Esophagus muscularis mucosa (tissue), 4 donors: Measurements from ENCODE around the gene RNU6-1.

Source experiments
- EP300 ChIP-seq: sonication (generic); formaldehyde crosslinking; IDR thresholded peaks from one replicate; pipeline ENCODE4 v1.6.1; 2017; ENCODE audit warnings: antibody characterized with exemption
- POLR2A ChIP-seq: fragments of 450-650 bp; IDR thresholded peaks from one replicate; pipeline ENCODE4 v1.6.1; 2017; ENCODE audit warnings: antibody characterized with exemption, moderate library complexity, mild to moderate bottlenecking, low read depth
- POLR2AphosphoS5 ChIP-seq, 2 donors: sonication (generic); formaldehyde crosslinking; IDR thresholded peaks; one replicate each; pipeline ENCODE4 v1.6.1; 2017; ENCODE audit warnings: antibody characterized with exemption in 2 of 2
- TF ChIP-seq, protein P1 (sequence below), 3 experiments: fragments of 200-600 bp in 2 of 3; fragments of 450-650 bp in 1 of 3; sonication (generic) in 2 of 3; IDR thresholded peaks; one replicate each; pipeline ENCODE4 v1.5.1; 2017 to 2019; ENCODE audit warnings: antibody characterized with exemption in 3 of 3, mild to moderate bottlenecking in 2 of 3, moderate library complexity in 1 of 3

DNA sequence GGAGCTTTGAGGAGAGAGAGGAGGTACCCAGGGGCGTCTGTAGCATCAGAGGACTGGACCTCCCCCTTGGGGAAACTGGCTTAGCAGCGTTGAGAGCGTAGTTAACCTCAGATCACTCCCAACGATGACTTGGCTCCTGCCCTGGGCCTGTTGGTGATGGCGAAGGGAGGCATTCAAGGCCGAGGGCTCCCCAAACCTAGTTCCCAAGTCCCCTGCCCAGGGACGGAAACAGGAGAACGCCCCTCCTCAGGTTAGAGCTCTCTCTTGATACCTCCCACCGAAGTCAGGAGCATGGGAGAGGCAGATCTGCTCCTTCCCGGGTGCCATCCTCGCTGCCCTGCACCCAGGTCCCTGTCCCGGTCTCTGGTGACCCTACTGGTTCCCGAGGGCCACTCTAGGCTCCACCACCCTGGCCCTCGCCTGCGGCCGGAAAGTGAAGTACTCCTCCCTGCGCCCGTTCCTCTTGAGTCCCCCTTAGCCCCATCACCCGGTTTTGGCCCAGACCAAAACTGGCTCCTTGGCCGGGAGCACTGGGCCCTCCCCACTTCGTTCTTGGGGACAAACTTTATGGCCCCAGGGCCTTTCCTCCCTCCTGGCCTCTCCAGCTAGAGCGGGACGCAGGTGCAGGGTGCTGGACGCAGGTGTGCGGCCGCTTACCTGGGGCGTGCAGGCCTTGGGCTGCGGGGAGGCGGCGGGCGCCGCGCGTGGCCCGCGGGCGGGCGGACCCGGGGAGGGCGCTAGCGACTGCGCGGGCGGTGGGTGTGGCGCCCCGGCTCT lies 17.1 kb downstream of the RNU6-1 start:
- TF ChIP-seq POLR2A (no peak), EP300 (no peak), POLR2AphosphoS5 (IDR thresholded peaks at IDR 0.05) (no peak)
- TF ChIP-seq, protein P1, sequence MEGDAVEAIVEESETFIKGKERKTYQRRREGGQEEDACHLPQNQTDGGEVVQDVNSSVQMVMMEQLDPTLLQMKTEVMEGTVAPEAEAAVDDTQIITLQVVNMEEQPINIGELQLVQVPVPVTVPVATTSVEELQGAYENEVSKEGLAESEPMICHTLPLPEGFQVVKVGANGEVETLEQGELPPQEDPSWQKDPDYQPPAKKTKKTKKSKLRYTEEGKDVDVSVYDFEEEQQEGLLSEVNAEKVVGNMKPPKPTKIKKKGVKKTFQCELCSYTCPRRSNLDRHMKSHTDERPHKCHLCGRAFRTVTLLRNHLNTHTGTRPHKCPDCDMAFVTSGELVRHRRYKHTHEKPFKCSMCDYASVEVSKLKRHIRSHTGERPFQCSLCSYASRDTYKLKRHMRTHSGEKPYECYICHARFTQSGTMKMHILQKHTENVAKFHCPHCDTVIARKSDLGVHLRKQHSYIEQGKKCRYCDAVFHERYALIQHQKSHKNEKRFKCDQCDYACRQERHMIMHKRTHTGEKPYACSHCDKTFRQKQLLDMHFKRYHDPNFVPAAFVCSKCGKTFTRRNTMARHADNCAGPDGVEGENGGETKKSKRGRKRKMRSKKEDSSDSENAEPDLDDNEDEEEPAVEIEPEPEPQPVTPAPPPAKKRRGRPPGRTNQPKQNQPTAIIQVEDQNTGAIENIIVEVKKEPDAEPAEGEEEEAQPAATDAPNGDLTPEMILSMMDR (IDR thresholded peaks at IDR 0.05), result no peak
